T-cell (primary cell): ENCODE results near the gene STXBP5. TPM values are rescaled to one million over a fixed set of nuclear protein-coding genes. Genes with fewer than 3 reads are reported as not detected.

ENCODE experiments used
- ATAC-seq, 4 experiments: fragments of 200-7000 bp in 3 of 4; fragments of 150-1000 bp in 1 of 4; cut with Tn5 transposase; replicated peaks in 1 of 4; 1 replicate in 3 of 4; 2 replicates in 1 of 4; pipeline ENCODE4 v1.10.0; 2021; ENCODE audit warnings: moderate library complexity in 3 of 4, mild to moderate bottlenecking in 2 of 4, moderate number of reproducible peaks in 1 of 4
- CTCF ChIA-PET, 2 donors: fragments of 300-600 bp; sonication (Branson Sonifier 250); formaldehyde crosslinking; loops; one replicate each; lab custom pipeline; 2022; ENCODE audit warnings: antibody characterized with exemption in 2 of 2; lab: Charles Lee
- POLR2A ChIA-PET, 2 donors: fragments of 300-600 bp; sonication (Branson Sonifier 250); formaldehyde crosslinking; loops; one replicate each; lab custom pipeline; 2022; ENCODE audit warnings: antibody characterized with exemption in 2 of 2; lab: Charles Lee
- DNase-seq, 35 experiments: peaks; one replicate each; pipeline versions ENCODE4 v3.0.0 to v3.0.0-alpha.2; 2013 to 2023
- H3K27ac ChIP-seq: one replicate; pipeline ENCODE4 v1.5.1; 2013; ENCODE audit warnings: low read length
- H3K27me3 ChIP-seq, 2 experiments: replicated peaks in 1 of 2; 1 replicate in 1 of 2; 2 replicates in 1 of 2; pipeline versions ENCODE4 v1.6.1 to v1.7.0; 2013; ENCODE audit warnings: low read length in 1 of 2, mixed read lengths in 1 of 2; ENCODE audit not compliant: control insufficient read depth in 2 of 2, insufficient read depth in 2 of 2; ENCODE audit errors: extremely low read depth in 1 of 2
- H3K36me3 ChIP-seq, 2 donors: 1 replicate in 1 of 2; 2 replicates in 1 of 2; pipeline versions ENCODE4 v1.6.1 to v1.7.0; 2013; ENCODE audit warnings: low read length in 1 of 2; ENCODE audit not compliant: control insufficient read depth in 2 of 2, insufficient read depth in 1 of 2; ENCODE audit errors: extremely low read depth in 1 of 2
- H3K4me1 ChIP-seq, 2 experiments: 1 replicate in 1 of 2; 2 replicates in 1 of 2; pipeline versions ENCODE4 v1.6.1 to v1.7.0; 2013; ENCODE audit warnings: low read length in 2 of 2, mixed read lengths in 1 of 2; ENCODE audit not compliant: insufficient read depth in 2 of 2, control insufficient read depth in 1 of 2; ENCODE audit errors: extremely low read depth in 1 of 2
- H3K4me3 ChIP-seq, 2 donors: 1 replicate in 1 of 2; 2 replicates in 1 of 2; pipeline versions ENCODE4 v1.5.1 to v1.7.0; 2013; ENCODE audit warnings: mild to moderate bottlenecking in 2 of 2, low read length in 1 of 2, moderate library complexity in 1 of 2; ENCODE audit not compliant: control insufficient read depth in 1 of 2; ENCODE audit errors: extremely low read depth in 1 of 2
- H3K9me3 ChIP-seq: 2 replicates; pipeline ENCODE4 v1.7.0; 2013
- H3K27ac Mint-ChIP-seq, 2 donors: one replicate each; pipeline ENCODE4 v1.8.0; 2020 to 2021; ENCODE audit warnings: mild to moderate bottlenecking in 2 of 2, mixed read lengths in 2 of 2
- H3K27me3 Mint-ChIP-seq, 2 donors: one replicate each; pipeline ENCODE4 v1.8.0; 2021 to 2022; ENCODE audit warnings: mixed read lengths in 2 of 2
- H3K36me3 Mint-ChIP-seq: one replicate; pipeline ENCODE4 v1.8.0; 2021; ENCODE audit warnings: mixed read lengths
- H3K4me1 Mint-ChIP-seq, 3 donors: one replicate each; pipeline ENCODE4 v1.8.0; 2020 to 2022; ENCODE audit warnings: mixed read lengths in 3 of 3, mild to moderate bottlenecking in 1 of 3
- H3K4me3 Mint-ChIP-seq, 3 donors: one replicate each; pipeline ENCODE4 v1.8.0; 2020 to 2022; ENCODE audit warnings: mild to moderate bottlenecking in 3 of 3, mixed read lengths in 3 of 3, moderate library complexity in 3 of 3
- H3K9me3 Mint-ChIP-seq, 3 donors: one replicate each; pipeline ENCODE4 v1.8.0; 2020 to 2022; ENCODE audit warnings: mixed read lengths in 3 of 3
- WGBS: methylation state at CpG from one replicate; pipeline ENCODE4 v1.1.5; 2013; ENCODE audit warnings: missing lambda C conversion rate; ENCODE audit not compliant: insufficient coverage; 5-methylcytosine and 5-hydroxymethylcytosine counted together
- total RNA-seq, 35 experiments: library from RNA in 6 of 35; stranded (reverse) in 6 of 35; fragments of 120-200 nt in 1 of 35; gene quantifications; one replicate each; pipeline versions ENCODE4 v1.2.1 to v1.2.4 and lab custom pipeline; 2013 to 2026

The STXBP5 gene
- total RNA-seq, 5 donors from 2014 or later (not counting 1 experiment from before 2014, with no cell fraction given), result 24.1 to 35.4 (median 27.8) TPM

DNA sequence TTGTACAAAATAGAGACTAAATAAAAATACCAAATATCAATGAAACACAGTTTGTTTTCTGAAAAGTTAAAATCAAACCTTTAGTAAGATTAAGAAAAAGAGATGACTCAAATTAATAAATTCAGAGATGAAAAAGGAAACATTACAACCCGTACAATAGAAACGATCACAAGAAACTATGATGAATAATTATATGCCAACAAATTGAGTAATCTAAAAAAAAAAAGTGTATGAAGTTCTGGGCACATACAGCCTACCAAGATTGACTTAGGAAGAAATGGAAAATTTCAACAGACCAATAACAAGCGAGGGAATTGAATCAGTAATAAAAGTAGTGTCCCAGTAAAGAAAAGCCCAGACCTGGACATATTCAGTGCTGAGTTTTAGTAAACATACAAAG, 94.8 kb downstream of the STXBP5 start:
- Histone ChIP-seq H3K27ac (no peak overlapping the region), H3K9me3 (peaks cover 11% of the 10 kb centered on the region), H3K4me3 (no peak overlapping the region), H3K4me1 (no peaks in the 10 kb centered on the region), H3K36me3 (peaks cover 9 to 20% of the 10 kb centered on the region in 2 donors), H3K27me3 (no peaks in the 10 kb centered on the region)
- H3K27me3 Mint-ChIP-seq, result no peaks in the 10 kb centered on the region
- peaks cover 63% of the 10 kb centered on the region for H3K36me3 Mint-ChIP-seq
- peaks cover 10 to 18% (median 18%) of the 10 kb centered on the region in 3 donors for H3K4me1 Mint-ChIP-seq
- DNase-seq (no peak), ATAC-seq (no peak)
- peaks cover 18 to 43% (median 24%) of the 10 kb centered on the region in 3 donors for H3K9me3 Mint-ChIP-seq
- no peak overlapping the region for H3K27ac Mint-ChIP-seq
- H3K4me3 Mint-ChIP-seq, result no peak overlapping the region
- POLR2A ChIA-PET, result no interaction called here
- whole genome bisulfite sequencing, result no CpG with 5 or more reads among the region's 3 CpGs
- CTCF ChIA-PET, result no interaction called here

DNA sequence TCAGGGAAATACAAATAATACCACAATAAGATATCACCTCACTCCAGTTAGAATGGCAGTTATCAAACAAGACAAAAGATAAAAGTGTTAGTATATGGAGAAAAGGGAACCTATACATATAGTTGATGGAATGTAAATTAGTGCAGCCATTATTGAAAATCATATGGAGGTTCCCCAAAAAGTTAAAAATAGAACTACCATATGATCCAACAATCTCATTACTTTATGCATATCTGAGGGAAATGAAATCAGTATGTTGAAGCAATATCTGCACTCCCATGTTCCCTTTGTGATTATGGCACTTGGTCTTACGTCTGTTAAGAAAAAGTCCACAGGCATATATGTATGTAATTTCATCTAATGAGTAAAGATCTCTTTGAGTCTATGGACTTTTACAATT, 96.9 kb downstream of the STXBP5 start:
- Histone ChIP-seq H3K27me3 (no peaks in the 10 kb centered on the region), H3K4me3 (no peak overlapping the region), H3K9me3 (peaks cover 11% of the 10 kb centered on the region), H3K27ac (no peak overlapping the region), H3K4me1 (no peaks in the 10 kb centered on the region), H3K36me3 (peaks cover 0 to 11% of the 10 kb centered on the region in 2 donors)
- peaks cover 59% of the 10 kb centered on the region for H3K36me3 Mint-ChIP-seq
- POLR2A ChIA-PET, result no interaction called here
- H3K9me3 Mint-ChIP-seq, result peaks cover 18 to 36% (median 24%) of the 10 kb centered on the region in 3 donors
- WGBS, result no CpG with 5 or more reads among the region's 1 CpG
- ATAC-seq (no peak), DNase-seq (no peak)
- H3K27me3 Mint-ChIP-seq, result no peaks in the 10 kb centered on the region
- no peak overlapping the region for H3K4me3 Mint-ChIP-seq
- peaks cover 11 to 20% (median 18%) of the 10 kb centered on the region in 3 donors for H3K4me1 Mint-ChIP-seq
- no peak overlapping the region for H3K27ac Mint-ChIP-seq
- CTCF ChIA-PET, result no interaction called here

DNA sequence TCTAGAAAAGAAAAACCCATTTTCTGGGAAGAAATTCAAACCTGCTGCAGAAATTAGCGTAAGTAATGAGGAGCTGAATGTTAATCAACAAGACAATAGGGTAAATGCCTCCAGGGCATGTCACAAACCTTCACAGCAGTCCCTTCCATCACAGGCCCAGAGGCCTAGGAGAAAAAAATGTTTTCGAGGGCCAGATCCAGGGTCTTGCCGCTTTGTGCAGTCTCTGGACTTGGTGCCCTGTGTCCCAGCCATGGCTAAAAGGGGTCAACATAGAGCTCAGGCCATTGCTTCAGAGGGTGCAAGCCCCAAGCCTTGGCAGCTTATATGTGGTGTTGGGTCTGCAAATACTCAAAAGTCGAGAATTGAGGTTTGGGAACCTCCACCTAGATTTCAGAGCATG, 99.8 kb downstream of the STXBP5 start:
- Histone ChIP-seq H3K36me3 (peaks cover 0 to 9% of the 10 kb centered on the region in 2 donors), H3K27ac (no peak overlapping the region), H3K4me3 (no peak overlapping the region), H3K9me3 (no peaks in the 10 kb centered on the region), H3K27me3 (no peaks in the 10 kb centered on the region), H3K4me1 (no peaks in the 10 kb centered on the region)
- ChIA-PET CTCF (no interaction called here), POLR2A (no interaction called here)
- Mint-ChIP-seq H3K36me3 (peaks cover 51% of the 10 kb centered on the region), H3K9me3 (peaks cover 3 to 12% (median 12%) of the 10 kb centered on the region in 3 donors), H3K4me3 (no peak overlapping the region), H3K27ac (no peak overlapping the region), H3K27me3 (no peaks in the 10 kb centered on the region), H3K4me1 (peaks cover 0 to 6% (median 2%) of the 10 kb centered on the region in 3 donors)
- no peak for ATAC-seq
- WGBS, result 100% methylated on average over 3 of the region's 4 CpGs
- DNase-seq, result no peak

DNA sequence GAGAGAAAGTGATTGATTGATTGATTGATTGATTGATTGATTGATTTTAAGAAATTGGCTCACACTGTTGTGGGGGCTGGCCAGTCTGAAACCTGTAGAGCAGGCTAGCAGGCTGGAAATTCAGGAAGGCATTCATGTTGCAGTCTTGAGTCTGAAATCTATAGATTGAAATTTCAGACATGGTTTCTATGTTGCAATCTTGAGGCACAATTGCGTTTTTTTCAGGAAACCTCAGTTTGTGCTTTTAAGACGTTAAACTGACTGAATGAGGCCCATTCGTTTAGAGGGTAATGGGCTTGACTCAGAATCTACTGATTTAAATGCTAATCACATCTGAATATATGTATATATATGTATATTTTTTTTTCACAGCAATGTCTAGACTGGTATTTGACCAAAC, 106.3 kb downstream of the STXBP5 start:
- 80% methylated on average over 1 of the region's 3 CpGs for WGBS
- H3K9me3 Mint-ChIP-seq, result no peaks in the 10 kb centered on the region
- ChIA-PET POLR2A (no interaction called here), CTCF (interaction anchor here in 1 of 2 donors (0.6 kb wide), 1 partner anchor 75 kb away, joined by 3 read pairs; no protein-coding TSS in a partner anchor)
- H3K27ac Mint-ChIP-seq, result no peak overlapping the region
- H3K4me3 Mint-ChIP-seq, result no peak overlapping the region
- Histone ChIP-seq H3K4me3 (no peak overlapping the region), H3K27ac (no peak overlapping the region), H3K9me3 (no peaks in the 10 kb centered on the region), H3K36me3 (peaks cover 0 to 14% of the 10 kb centered on the region in 2 donors), H3K4me1 (no peaks in the 10 kb centered on the region), H3K27me3 (no peaks in the 10 kb centered on the region)
- no peak for DNase-seq
- no peaks in the 10 kb centered on the region for H3K27me3 Mint-ChIP-seq
- H3K36me3 Mint-ChIP-seq, result peaks cover 29% of the 10 kb centered on the region
- no peak for ATAC-seq
- peaks cover 0 to 12% (median 2%) of the 10 kb centered on the region in 3 donors for H3K4me1 Mint-ChIP-seq

GRCh38 chr6:147311218-147311617, 107.0 kb downstream of the STXBP5 start:
- Mint-ChIP-seq H3K27ac (no peak overlapping the region), H3K27me3 (no peaks in the 10 kb centered on the region), H3K4me3 (no peak overlapping the region), H3K9me3 (no peaks in the 10 kb centered on the region), H3K36me3 (peaks cover 32% of the 10 kb centered on the region), H3K4me1 (peaks cover 0 to 8% (median under 1%) of the 10 kb centered on the region in 3 donors)
- Histone ChIP-seq H3K27ac (no peak overlapping the region), H3K4me3 (no peak overlapping the region), H3K36me3 (peaks cover 0 to 19% of the 10 kb centered on the region in 2 donors), H3K9me3 (no peaks in the 10 kb centered on the region), H3K27me3 (no peaks in the 10 kb centered on the region), H3K4me1 (no peaks in the 10 kb centered on the region)
- CTCF ChIA-PET, result no interaction called here
- DNase-seq, result no peak
- no peak for ATAC-seq
- POLR2A ChIA-PET, result no interaction called here

DNA sequence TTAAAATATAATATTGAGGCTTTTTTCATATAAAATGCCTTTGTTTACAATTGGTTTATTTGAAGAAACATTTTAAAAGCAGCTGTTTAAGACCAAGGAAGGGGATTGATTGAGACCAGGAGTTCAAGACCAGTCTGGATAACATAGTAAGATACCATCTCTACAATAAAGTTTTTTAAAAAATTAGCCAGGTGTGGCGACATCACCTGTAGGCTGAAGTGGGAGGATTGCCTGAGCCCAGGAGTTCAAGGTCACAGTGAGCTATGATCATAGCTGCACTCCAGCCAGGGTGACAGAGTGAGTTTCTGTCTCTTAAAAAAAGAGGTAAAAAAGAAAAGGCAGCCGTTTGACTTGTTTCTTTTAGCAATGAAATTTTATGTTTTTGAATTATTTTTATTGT, 117.0 kb downstream of the STXBP5 start:
- peaks cover 0 to 14% of the 10 kb centered on the region in 2 donors for H3K36me3 ChIP-seq
- peak overlapping the region in 1 of 2 donors; percentile 39 for H3K27ac Mint-ChIP-seq
- CTCF ChIA-PET, result interaction anchor here in 1 of 2 donors (0.8 kb wide), 1 partner anchor 135 kb away, joined by 3 read pairs; no protein-coding TSS in a partner anchor
- H3K9me3 Mint-ChIP-seq, result no peaks in the 10 kb centered on the region
- H3K9me3 ChIP-seq, result no peaks in the 10 kb centered on the region
- peaks cover 26% of the 10 kb centered on the region for H3K36me3 Mint-ChIP-seq
- H3K27me3 Mint-ChIP-seq, result no peaks in the 10 kb centered on the region
- H3K4me3 Mint-ChIP-seq, result no peak overlapping the region
- no CpG with 5 or more reads among the region's 2 CpGs for WGBS
- no peak for DNase-seq
- no peaks in the 10 kb centered on the region for H3K27me3 ChIP-seq
- peaks cover 20 to 27% (median 21%) of the 10 kb centered on the region in 3 donors for H3K4me1 Mint-ChIP-seq
- H3K4me1 ChIP-seq, result peaks cover 7 to 9% of the 10 kb centered on the region in 2 experiments
- POLR2A ChIA-PET, result no interaction called here
- ATAC-seq, result no peak
- no peak overlapping the region for H3K27ac ChIP-seq
- no peak overlapping the region for H3K4me3 ChIP-seq
